ENCODE results near the gene LRBA. TPM values are rescaled to one million over a fixed set of nuclear protein-coding genes. Genes with fewer than 3 reads are reported as not detected.
"Not testable (repeated sequence)": the region's sequence is repeated elsewhere in the genome, so short reads cannot be mapped to it uniquely, and the experiment has no call there.

LRBA gene
- total RNA-seq, 2 donors from 2014 or later: 55.5 to 77.7 TPM

DNA sequence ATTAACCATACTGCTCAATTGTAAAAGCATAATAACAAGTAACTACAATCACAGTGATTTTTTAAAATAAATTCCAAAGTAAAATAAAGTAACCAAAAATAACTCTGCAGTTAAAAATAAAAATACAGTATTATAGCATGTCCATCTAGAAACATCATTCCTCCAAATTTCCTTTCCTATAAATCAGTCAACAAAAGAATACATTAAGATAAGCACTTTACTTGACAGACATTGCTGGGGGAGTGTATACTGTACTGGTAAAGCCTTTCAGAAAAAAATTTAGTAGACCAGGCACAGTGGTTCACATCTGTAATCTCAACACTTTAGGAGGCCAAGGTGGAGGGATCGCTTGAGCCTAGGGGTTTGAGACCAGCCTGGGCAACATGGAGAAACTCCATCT lies 91.1 kb downstream of the LRBA start:
- no peaks in the 10 kb centered on the region for H3K4me1 ChIP-seq
- TF ChIP-seq, protein P1, sequence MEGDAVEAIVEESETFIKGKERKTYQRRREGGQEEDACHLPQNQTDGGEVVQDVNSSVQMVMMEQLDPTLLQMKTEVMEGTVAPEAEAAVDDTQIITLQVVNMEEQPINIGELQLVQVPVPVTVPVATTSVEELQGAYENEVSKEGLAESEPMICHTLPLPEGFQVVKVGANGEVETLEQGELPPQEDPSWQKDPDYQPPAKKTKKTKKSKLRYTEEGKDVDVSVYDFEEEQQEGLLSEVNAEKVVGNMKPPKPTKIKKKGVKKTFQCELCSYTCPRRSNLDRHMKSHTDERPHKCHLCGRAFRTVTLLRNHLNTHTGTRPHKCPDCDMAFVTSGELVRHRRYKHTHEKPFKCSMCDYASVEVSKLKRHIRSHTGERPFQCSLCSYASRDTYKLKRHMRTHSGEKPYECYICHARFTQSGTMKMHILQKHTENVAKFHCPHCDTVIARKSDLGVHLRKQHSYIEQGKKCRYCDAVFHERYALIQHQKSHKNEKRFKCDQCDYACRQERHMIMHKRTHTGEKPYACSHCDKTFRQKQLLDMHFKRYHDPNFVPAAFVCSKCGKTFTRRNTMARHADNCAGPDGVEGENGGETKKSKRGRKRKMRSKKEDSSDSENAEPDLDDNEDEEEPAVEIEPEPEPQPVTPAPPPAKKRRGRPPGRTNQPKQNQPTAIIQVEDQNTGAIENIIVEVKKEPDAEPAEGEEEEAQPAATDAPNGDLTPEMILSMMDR (IDR thresholded peaks at IDR 0.05): no peak
- no peaks in the 10 kb centered on the region for H3K27me3 ChIP-seq
- H3K4me3 ChIP-seq: no peak overlapping the region
- no peak overlapping the region for H3K9ac ChIP-seq (ENCODE audit: low read depth in 2 of 2, low read length in 2 of 2)
- intact Hi-C loops (cut with DNase I): no loop called here
- H3K27ac ChIP-seq: no peak overlapping the region
- H3K36me3 ChIP-seq: no peaks in the 10 kb centered on the region
- no peak for DNase-seq
- no peaks in the 10 kb centered on the region for H3K9me3 ChIP-seq

DNA sequence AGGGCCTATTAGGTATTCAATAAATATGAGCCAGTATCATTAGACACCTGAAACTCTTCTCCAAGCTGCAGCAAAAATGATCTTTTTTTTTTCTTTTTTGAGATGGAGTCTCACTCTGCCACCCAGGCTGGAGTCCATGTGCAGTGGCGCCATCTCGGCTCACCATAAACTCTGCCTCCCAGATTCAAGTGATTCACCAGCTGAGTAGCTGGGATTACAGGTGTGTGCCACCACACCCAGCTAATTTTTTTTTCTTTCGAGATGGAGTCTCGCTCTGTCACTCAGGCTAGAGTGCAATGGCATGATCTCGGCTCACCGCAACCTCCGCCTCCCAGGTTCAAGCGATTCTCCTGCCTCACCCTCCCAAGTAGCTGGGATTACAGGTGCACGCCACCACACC lies 93.6 kb downstream of the LRBA start:
- H3K4me3 ChIP-seq; DNase-seq; H3K27me3 ChIP-seq; H3K4me1 ChIP-seq; H3K9ac ChIP-seq (ENCODE audit: low read depth in 2 of 2, low read length in 2 of 2); H3K27ac ChIP-seq; intact Hi-C loops (cut with DNase I); H3K36me3 ChIP-seq; H3K9me3 ChIP-seq: not testable (repeated sequence)

DNA sequence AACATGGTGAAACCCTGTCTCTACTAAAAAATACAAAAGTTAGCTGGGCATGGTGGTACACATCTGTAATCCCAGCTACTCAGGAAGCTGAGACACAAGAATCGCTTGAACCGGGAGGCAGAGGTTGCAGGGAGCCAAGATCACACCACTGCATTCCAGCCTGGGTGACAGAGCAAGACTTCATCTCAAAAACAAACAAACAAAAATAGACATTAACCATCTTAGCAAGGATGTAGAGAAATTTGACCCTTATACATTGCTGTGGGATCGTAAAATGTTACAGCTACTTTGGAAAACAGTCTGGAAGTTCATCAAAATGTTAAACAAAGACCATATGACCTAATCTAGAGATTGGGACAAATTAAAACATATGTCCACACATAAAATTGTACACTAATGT lies 96.5 kb downstream of the LRBA start:
- intact Hi-C loops (cut with DNase I); DNase-seq; H3K9me3 ChIP-seq; H3K27me3 ChIP-seq; H3K36me3 ChIP-seq; H3K4me3 ChIP-seq; H3K27ac ChIP-seq; H3K9ac ChIP-seq (ENCODE audit: low read depth in 2 of 2, low read length in 2 of 2); H3K4me1 ChIP-seq: not testable (repeated sequence)

DNA sequence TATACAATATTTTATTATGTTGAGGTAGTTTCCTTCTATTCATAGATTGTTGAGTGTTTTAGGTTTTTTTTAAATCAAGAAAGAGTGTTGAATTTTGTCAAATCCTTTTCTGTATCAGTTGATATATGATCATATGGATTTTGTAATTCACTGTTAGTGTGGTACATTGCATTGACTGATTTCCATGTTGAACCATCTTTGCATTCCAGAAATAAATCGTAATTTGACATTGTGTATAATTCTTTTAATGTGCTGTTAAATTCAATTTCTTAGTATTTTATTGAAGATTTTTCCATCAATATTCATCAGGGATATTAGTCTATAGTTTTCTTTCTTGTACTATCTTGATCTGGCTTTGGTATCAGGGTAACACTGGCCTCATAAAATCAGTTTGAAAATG lies 103.8 kb downstream of the LRBA start:
- DNase-seq: no peak
- no peak overlapping the region for H3K4me3 ChIP-seq
- no peaks in the 10 kb centered on the region for H3K27me3 ChIP-seq
- no peak overlapping the region for H3K27ac ChIP-seq
- TF ChIP-seq, protein P1 (IDR thresholded peaks at IDR 0.05): no peak
- no peaks in the 10 kb centered on the region for H3K36me3 ChIP-seq
- no peaks in the 10 kb centered on the region for H3K4me1 ChIP-seq
- H3K9me3 ChIP-seq: no peaks in the 10 kb centered on the region
- no peak overlapping the region for H3K9ac ChIP-seq (ENCODE audit: low read depth in 2 of 2, low read length in 2 of 2)
- intact Hi-C loops (cut with DNase I): no loop called here

DNA sequence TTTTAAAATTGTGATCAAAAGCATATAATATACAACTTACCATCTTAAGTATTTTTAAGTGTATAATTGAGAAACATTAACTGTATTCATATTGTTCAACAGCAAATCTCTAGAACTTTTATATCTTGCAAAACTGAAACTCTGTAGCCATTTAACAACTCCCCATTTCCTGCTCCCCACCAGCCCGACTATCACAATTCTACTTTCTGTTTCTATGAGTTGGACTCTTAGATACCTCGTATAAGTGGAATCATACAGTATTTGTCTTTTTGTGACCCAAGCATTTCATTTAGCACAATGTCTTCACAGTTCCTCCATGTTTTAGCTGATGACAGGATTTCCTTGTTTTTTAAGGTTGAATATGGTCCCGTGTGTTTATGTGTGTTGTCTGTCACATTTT lies 106.0 kb downstream of the LRBA start:
- Histone ChIP-seq H3K9ac (ENCODE audit: low read depth in 2 of 2, low read length in 2 of 2) (no peak overlapping the region), H3K4me3 (no peak overlapping the region), H3K36me3 (no peaks in the 10 kb centered on the region), H3K27me3 (no peaks in the 10 kb centered on the region), H3K4me1 (no peaks in the 10 kb centered on the region), H3K27ac (no peak overlapping the region), H3K9me3 (no peaks in the 10 kb centered on the region)
- intact Hi-C loops (cut with DNase I): no loop called here
- TF ChIP-seq, protein P1 (IDR thresholded peaks at IDR 0.05): no peak
- DNase-seq: no peak

DNA sequence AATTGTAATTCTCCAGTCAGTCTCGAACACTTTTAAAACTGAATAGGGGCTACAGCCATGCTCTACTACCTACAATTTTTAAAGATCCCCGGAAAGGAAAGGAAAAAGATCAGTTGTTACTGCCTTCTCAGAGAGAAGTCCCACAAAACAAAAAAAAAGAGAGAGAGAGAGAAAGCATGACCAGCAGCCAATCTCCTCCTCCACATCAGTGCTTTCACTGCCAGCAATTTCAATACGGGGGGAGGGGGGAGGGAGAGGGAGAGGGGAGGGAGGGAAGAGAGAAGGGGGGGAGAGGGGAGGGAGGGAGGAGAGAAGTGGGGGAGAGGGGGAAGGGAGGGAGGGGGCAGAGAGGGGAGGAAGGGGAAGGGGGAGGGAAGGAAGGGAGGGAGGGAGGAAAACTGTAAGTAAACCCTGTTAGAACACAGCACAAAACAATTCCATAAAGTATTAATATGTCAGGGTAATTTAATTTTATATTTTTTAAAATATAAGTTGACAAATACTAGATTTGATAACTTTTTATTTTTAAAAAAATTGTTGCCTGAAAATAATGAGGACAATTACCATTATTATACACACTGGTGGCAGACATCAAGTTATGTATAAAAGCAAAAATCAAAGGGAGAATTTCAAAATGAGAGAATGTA lies 108.0 kb downstream of the LRBA start:
- Histone ChIP-seq H3K4me1 (no peaks in the 10 kb centered on the region), H3K27ac (no peak overlapping the region), H3K4me3 (no peak overlapping the region), H3K9me3 (no peaks in the 10 kb centered on the region), H3K36me3 (no peaks in the 10 kb centered on the region), H3K9ac (ENCODE audit: low read depth in 2 of 2, low read length in 2 of 2) (no peak overlapping the region), H3K27me3 (no peaks in the 10 kb centered on the region)
- intact Hi-C loops (cut with DNase I): no loop called here
- no peak for DNase-seq
- TF ChIP-seq, protein P1 (IDR thresholded peaks at IDR 0.05): no peak

All from colonic mucosa (tissue), 4 donors.